HG03354 (cell line): Measurements from ENCODE around the gene IQCK.

Source experiments
- ATAC-seq: cut with Tn5 transposase; IDR thresholded peaks from one replicate; pipeline ENCODE4 v1.9.1; 2021; ENCODE audit warnings: mild to moderate bottlenecking; ENCODE audit not compliant: unreplicated experiment, poor library complexity, severe bottlenecking

Gene IQCK

DNA sequence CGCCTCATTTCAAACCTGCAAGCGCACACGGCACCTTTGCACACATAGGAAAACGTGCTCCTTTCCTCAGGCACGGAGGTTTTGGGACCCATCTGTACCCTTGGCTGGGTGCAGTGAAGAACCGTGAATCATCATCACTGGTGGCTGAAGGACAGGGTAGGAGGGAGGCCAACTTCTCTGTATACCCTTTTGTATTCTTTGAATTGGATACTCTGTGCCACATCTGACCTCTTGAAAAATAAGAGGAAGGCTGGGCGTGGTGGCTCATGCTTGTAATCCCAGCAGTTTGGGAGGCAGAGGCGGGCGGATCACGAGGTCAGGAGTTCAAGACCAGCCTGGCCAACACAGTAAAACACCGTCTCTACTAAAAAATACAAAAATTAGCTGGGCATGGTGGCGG lies 154.9 kb downstream of the IQCK start:
- ATAC-seq: no peak

- ATAC-seq: no peak
Observed at GRCh38 chr16:19874026-19874425, 156.0 kb downstream of the IQCK start.

DNA sequence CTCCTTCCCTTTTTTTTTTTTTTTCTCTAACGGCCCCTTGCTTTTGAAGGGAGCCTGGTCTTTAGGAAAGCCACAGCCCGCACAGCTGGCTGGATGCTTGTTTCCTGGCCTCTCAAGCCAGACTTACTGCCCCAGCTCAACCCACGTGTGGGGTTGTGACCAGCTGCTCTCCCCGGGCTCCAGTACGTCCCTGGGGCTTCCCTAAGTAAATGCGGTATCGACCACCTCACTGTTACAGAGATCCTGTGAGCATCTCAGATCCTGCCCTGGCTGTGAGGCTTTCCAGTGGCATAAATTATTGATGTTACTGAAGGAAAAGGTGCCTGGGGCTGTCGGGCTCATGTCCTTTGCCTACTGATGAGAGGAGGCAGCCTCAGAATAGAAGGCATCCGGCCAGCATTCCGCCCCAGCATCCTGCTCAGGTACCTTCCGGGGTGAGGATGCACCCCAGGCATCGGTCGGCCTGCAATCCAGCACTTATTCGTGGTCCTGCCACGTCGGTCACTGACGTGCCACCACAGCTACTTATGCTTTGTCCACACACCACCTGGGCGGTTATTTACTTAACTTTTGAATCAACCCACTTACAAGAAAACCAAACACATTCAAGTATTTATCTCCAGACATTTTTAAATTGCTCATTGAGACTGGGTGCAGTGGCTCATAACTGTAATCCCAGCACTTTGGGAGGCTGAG lies 156.9 kb downstream of the IQCK start:
- no peak for ATAC-seq

- no peak for ATAC-seq
Observed at GRCh38 chr16:19875900-19876299, 157.8 kb downstream of the IQCK start.

DNA sequence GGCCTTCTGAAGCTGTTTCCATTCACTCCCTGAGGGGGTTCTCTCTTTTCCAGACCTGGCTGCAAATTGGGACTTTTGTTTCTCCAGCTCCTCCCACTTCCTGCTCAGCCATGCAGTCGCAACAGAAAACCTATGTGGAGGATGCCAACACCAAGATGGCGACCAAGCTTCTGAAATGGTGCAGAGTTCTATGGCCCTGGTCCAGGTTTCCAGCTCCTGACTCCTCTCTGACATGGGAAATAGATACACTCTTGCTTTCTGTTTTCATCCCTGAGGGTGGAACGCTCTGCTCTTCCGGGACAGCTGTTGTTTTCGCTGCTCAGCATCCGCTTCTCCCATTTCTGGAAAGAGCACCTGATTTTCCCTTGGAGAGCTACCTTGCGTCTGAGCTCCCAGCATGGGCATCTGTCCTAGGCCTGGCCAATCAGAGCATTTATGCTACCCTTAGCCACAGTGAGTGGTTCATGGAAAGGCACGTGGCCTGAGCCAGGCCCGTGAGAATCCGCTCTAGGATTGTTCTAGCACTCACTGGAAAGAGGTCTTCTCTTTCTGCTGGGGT lies 158.5 kb downstream of the IQCK start:
- ATAC-seq: no peak

- ATAC-seq: no peak
Observed at GRCh38 chr16:19878757-19879156, 160.7 kb downstream of the IQCK start.

DNA sequence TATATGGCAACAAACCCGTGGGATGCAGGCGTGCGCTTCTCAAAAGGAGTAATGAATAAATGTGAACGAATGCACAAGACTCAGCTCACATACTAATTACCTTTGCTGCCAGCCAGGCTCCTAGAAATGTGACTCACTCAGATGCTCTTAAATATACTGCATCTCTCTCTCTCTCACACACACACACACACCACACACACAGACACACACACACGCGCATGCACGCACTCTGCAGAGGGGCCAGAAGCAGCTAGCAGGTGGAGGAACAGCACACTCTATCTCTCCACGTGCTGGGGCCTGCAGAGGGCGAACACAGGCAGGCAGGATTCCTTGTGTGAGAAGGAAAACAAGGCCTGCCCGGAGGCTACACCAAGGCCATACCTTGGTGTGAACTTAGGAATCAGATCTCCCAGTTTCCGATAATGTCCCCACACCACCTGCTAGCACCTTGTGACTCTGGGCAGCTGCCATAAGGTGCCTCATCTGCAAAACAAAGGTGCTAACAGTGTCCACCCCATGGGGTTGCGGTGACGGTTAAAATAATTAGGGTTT lies 161.2 kb downstream of the IQCK start:
- no peak for ATAC-seq

GRCh38 chr16:19881028-19881427 lies 163.0 kb downstream of the IQCK start:
- no peak for ATAC-seq

DNA sequence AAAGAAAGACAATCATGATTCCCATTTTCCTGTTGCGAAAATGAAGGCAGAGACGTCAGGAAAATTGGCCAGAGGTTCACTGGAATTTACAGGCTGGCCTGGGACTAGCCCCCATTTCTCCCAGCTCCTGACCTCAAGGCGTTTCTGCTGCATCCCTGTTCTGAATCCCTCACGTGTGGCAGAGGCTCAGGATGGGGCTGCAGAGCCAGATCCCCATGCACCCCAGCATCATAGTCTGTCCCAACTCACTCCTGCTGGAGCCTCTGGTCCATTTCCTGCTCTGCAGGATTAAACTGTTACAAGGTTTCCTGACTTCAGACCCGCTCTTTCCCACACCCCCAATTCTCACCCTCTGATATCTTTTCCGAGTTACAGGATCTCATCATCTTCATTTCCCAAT lies 163.7 kb downstream of the IQCK start:
- ATAC-seq: no peak

DNA sequence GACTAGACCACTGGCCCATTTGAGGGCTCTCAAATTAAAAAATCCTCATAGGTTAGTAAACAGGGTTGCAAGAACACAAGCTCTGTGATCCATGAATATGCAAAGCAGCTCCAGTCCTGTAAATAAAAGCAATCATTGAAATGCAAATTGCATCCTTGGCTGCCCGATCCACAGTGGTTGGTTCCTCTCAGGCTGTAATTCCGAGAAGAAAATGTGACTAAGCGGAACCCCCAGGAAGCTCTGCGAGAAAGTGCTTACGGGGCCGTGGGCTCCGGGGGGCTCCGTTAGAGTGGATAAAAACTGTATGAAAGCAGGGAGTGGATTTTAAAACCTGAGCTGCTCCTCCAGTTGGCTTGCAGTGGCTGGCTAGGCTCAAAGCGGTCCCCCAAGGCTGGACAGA lies 164.1 kb downstream of the IQCK start:
- no peak for ATAC-seq

DNA sequence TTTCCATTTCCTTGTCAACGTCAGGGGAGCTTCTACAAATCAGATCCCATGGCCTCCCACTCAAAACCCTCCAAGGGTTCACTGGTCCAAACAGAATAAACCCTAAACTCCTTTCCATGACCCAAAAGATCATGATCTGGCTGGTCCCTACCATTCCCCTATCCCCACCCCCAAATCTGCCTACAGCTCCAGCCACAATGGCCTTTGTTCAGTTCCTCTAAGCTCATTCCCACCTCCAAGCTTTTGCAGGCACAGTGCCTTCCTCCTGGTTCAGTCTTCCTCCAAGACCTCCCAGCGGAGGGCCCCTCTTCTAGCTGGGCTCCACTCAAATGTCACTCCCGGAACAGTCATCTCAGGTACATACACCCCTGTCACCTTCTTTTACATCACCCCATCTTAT lies 164.6 kb downstream of the IQCK start:
- no peak for ATAC-seq

DNA sequence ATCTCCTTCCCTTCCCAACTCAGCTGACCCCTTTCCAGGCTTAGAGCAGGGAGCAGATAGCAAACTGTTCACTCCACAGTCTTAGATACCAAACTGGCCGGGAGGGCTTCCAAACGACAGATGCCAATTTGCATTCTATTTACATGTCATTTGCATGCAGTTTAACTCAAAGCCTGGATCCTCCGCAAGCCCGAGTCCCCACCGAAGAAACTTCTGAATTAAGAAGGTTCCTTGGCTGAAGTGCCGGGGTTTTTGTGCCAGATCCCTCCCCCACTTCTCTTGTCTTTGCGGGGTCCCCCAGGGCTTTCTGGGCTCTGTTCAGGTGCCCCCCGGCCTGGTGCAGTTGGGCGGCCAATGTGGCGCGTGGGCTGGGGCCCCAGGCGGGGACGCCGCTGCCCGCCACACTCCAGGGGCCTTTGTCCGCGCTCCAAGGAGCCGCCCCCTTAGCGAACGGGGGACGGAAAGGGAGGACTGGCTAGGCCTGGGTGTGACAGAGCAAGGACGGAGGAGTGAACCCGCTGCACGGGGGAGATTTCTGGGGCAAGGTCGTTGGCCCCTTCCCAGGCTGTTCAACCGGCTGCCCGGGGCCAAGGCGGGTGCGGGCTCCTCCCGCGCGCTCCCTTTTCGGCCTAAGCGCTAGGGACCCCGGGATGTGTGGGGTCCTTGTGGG lies 165.4 kb downstream of the IQCK start:
- no peak for ATAC-seq

GRCh38 chr16:19883966-19884485 lies 166.0 kb downstream of the IQCK start:
- ATAC-seq: no peak

DNA sequence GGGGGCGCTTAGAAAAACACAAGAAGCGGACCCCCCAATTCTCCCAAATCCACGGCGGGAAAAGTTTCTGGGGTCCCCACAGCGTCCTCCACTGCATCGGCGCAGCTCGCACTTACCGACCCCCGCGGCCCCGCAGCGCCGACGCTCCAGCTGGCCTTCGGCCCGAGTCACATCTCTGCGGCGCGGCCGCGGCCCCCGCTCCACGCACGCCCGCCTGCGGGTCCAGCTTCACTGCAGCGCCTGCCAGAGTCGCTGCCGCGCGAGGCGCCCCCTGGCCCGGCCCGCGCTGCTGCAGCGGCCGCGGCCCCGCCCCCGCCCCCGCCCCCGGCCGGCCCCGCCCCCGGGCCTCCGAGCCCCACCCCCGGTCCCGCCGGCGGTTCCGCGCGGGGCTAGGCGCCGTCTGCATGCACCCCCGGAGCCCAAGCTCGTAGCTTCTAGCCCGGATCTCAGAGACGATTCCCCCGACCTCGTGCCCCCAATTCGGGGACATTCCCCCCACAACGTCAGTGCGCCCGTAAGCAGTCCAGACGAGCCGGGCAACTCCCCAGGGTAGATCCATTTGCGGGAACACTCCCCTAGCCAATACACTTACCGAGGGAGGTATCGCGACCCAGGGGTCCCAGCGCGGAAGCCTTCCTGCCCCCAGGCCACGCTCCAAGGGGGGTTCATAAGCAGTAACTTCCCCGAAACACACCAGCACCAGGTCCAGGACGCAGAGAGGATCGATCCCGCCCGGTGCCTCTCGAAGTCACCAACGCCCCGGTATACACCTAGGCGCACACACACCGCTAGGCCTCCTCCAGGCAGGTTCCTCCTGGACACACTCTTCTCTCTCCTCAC lies 166.8 kb downstream of the IQCK start, which contains the start of gene GPRC5B:
Gene GPRC5B (minus strand): TSS at position 238 of the 840 bp plus-strand sequence. CDS start 12,003 bp downstream, outside the sequence.
- no peak for ATAC-seq

GRCh38 chr16:19885451-19886072 lies 167.5 kb downstream of the IQCK start:
- ATAC-seq: no peak

DNA sequence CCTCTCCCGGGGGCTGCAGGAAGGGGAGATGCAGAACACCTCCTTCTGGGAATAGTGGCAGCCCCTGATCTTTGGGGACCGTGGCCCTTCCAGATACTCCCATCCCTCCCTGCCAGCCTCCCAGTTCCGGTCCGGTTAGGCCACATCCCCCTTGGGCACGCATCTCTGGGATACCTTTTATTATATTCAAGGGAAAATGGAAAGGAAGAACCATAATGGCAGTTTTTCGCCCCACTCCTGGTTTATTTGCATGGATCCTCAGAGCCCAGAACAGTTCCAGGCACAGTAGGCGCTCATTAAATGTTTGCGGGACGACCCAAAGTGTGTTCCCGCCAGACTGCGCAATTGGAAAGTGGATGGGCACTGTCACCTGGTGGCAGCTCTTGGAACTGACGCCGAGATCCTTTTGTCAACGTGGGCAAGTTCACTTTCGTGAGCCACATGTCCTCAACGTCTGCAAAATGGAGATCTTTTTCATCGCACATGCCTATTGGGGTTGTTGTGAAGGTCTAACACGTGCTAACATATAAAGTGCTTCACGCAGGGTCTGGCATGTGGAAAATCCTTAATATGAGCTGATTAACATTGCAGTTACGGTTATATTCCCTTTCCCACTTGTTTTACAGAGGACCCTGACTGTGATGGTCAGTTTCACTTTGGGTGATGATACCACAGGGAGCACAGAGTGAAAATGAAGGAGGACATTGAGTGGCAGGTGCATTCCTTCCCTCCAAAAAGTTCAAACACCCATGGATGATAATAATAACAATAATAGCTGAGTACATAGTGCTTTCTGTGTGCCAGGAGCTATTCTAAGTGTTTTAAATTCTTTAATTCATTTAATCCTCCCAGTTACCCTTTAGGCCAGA lies 168.2 kb downstream of the IQCK start:
- ATAC-seq: peak; percentile 77

- ATAC-seq: no peak
Observed at GRCh38 chr16:19888834-19889233, 170.8 kb downstream of the IQCK start.

GRCh38 chr16:19890901-19891300 lies 172.8 kb downstream of the IQCK start:
- ATAC-seq: no peak
